Upper lobe of left lung (tissue), 4 donors: ENCODE results near the gene PHOX2A.

Experiments
- EP300 ChIP-seq, 4 donors: sonication (generic); formaldehyde crosslinking; IDR thresholded peaks; one replicate each; pipeline ENCODE4 v1.5.1; 2017; ENCODE audit warnings: antibody characterized with exemption in 4 of 4, control low read depth in 2 of 4
- POLR2A ChIP-seq, 4 donors: fragments of 450-650 bp; IDR thresholded peaks; one replicate each; pipeline ENCODE4 v1.5.1; 2016 to 2017; ENCODE audit warnings: antibody characterized with exemption in 4 of 4, mild to moderate bottlenecking in 2 of 4
- POLR2AphosphoS5 ChIP-seq, 2 donors: sonication (generic); formaldehyde crosslinking; IDR thresholded peaks; one replicate each; pipeline ENCODE4 v1.5.1; 2017; ENCODE audit warnings: antibody characterized with exemption in 2 of 2
- TF ChIP-seq, protein P1 (sequence below), 6 experiments: fragments of 450-650 bp in 4 of 6; fragments of 200-600 bp in 2 of 6; sonication (generic) in 2 of 6; IDR thresholded peaks; one replicate each; pipeline ENCODE4 v1.5.1; 2016 to 2019; ENCODE audit warnings: antibody characterized with exemption in 6 of 6

DNA sequence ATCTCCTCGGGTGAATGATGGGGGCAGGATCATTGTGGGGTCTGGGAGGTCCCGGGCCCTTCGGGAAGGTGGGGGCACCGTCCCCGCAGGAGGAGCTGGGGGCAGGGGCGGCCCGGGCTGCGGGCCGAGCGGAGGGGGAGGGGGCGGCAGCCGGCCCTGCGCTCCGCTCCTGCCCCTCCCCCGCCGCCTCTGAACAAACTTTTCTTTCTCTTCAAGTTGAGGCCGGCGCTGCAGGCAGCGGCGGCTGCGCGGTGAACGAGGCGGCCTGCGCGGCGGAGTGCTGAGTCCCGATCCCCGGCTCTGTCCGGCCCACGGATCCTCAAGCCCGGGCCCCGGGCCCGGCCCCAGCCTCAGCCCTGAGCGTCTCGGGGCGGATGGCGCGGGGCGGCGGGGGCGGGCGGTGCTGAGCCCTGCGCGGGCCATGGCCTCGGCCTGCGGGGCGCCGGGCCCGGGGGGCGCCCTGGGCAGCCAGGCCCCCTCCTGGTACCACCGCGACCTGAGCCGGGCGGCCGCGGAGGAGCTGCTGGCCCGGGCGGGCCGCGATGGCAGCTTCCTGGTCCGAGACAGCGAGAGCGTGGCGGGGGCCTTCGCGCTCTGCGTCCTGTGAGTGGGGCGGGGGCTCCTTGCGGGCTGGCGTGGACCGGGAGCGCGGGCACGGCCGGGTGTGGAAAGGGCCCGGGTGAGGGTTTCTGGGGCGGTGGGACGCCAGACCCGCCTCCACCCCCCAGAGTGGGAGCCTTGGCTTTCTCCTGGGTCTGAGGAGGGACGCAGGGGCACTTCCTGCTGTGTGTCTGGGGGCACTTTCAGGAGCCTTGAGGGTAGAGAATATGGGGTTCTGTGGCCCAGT lies 19.2 kb downstream of the PHOX2A start, which contains the start of gene INPPL1:
- TF ChIP-seq, protein P1, sequence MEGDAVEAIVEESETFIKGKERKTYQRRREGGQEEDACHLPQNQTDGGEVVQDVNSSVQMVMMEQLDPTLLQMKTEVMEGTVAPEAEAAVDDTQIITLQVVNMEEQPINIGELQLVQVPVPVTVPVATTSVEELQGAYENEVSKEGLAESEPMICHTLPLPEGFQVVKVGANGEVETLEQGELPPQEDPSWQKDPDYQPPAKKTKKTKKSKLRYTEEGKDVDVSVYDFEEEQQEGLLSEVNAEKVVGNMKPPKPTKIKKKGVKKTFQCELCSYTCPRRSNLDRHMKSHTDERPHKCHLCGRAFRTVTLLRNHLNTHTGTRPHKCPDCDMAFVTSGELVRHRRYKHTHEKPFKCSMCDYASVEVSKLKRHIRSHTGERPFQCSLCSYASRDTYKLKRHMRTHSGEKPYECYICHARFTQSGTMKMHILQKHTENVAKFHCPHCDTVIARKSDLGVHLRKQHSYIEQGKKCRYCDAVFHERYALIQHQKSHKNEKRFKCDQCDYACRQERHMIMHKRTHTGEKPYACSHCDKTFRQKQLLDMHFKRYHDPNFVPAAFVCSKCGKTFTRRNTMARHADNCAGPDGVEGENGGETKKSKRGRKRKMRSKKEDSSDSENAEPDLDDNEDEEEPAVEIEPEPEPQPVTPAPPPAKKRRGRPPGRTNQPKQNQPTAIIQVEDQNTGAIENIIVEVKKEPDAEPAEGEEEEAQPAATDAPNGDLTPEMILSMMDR (IDR thresholded peaks at IDR 0.05), result no peak
- TF ChIP-seq POLR2AphosphoS5 (IDR thresholded peaks at IDR 0.05) (no peak), POLR2A (IDR thresholded peaks at IDR 0.05) (peak in 2 of 4 donors; percentile 9 to 34), EP300 (IDR thresholded peaks at IDR 0.05) (no peak)
